Measurements from ENCODE around the gene TMSB10.
A peak's percentile ranks its signal among the peaks of the same experiment; 100 is the strongest.
"Not testable (repeated sequence)": the region's sequence is repeated elsewhere in the genome, so short reads cannot be mapped to it uniquely, and the experiment has no call there.

Gene TMSB10

GRCh38 chr2:84904717-84905174 is 710 bp upstream of the TMSB10 start:
- DNase-seq: peak; percentile 65

GRCh38 chr2:84906108-84906899 is 848 bp downstream of the TMSB10 start:
- peak; percentile 73 for DNase-seq

- DNase-seq: peak; percentile 65
Observed at GRCh38 chr2:84906900-84907714, 1.7 kb downstream of the TMSB10 start.

GRCh38 chr2:84908948-84909713 is 3.7 kb downstream of the TMSB10 start:
- no peak for DNase-seq

DNA sequence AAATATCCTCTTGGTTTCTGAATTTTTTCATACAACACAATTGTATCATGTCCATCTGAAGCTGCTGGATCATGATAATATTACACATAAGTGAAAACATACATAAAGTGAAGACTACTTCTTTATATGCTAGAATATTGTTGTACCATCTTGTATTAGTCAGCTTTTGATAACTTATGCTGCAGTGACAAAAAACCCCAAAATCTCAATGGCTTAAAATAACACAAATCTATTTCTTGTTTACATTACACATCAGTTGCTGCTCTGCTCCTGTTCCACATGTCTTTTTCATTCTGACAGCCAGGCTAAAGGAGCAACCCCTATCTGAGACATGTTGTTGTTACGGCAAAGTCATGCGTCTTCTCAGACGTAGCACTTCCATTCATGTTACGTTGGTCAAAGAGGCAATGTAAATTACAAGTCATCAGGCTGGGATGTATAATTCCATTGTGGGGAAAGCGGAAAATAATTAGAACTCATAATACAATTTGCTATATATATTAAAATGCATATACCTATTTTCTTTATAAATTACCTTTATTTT is 5.8 kb downstream of the TMSB10 start:
- no peak for DNase-seq

- no peak for DNase-seq
Observed at GRCh38 chr2:84912984-84913383, 7.5 kb downstream of the TMSB10 start.

GRCh38 chr2:84914334-84914733 is 8.9 kb downstream of the TMSB10 start:
- no peak for DNase-seq

GRCh38 chr2:84915675-84916074 is 10.2 kb downstream of the TMSB10 start:
- DNase-seq: not testable (repeated sequence)

DNA sequence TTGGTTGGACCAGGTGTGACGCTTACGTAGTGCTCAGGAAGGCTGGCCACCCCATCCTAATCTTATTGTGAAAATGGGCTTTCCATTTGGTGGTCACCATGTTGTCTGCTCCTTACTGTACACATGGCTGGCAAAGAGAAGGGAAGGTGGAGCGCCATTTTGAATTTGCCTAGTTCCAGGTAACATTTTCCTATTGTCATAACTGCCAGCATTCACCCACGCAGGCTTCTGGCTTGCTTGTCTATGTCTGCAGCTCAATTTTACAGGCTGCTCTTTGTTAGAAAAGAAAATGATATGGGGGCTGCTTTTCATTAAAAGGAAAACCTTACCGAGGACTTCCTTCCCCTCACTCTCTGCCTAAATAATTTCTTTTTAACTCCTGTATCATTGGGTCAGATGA is 12.4 kb downstream of the TMSB10 start:
- DNase-seq: not testable (repeated sequence)

DNA sequence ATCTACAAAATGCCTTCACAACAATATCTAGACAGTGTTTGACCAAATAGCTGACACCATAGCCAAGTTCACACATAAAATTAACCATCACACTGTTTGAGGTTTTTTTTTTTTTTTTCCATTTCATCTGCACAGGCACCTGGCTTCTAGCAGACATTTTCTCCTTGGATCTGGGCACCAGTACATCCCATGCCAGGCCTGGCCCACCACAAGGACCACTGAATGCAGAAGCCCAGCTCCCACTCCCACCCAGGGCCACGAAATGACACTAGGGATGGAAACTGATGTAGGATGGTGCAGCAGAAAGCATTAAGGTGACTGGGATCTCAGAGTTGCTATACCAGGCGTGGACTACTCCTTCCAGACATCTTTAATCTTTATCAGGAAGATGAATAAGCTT is 13.0 kb downstream of the TMSB10 start:
- DNase-seq: no peak

- no peak for DNase-seq
Observed at GRCh38 chr2:84919885-84920580, 14.6 kb downstream of the TMSB10 start.

DNA sequence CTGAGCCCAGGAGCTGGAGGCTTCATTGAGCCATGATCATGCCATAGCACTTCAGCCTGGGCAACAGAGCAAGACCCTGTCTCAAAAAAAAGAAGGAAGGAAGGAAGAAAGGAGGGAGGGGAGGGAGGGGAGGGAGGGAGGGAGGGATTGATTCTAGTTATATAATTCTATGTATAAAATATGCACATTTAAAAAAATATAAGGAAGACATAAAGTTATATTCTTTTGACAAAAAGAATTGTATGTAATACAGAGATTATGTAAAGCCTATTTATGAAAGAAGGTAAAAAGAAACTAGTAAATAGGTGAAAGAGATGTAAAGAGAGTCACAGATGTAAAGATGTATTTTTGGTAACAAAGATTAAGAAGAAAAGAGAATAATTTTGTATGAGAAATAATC is 17.6 kb downstream of the TMSB10 start:
- no peak for DNase-seq

- no peak for DNase-seq
Observed at GRCh38 chr2:84924173-84925106, 19.0 kb downstream of the TMSB10 start.

- no peak for DNase-seq
Observed at GRCh38 chr2:84925336-84925723, 19.9 kb downstream of the TMSB10 start.

DNA sequence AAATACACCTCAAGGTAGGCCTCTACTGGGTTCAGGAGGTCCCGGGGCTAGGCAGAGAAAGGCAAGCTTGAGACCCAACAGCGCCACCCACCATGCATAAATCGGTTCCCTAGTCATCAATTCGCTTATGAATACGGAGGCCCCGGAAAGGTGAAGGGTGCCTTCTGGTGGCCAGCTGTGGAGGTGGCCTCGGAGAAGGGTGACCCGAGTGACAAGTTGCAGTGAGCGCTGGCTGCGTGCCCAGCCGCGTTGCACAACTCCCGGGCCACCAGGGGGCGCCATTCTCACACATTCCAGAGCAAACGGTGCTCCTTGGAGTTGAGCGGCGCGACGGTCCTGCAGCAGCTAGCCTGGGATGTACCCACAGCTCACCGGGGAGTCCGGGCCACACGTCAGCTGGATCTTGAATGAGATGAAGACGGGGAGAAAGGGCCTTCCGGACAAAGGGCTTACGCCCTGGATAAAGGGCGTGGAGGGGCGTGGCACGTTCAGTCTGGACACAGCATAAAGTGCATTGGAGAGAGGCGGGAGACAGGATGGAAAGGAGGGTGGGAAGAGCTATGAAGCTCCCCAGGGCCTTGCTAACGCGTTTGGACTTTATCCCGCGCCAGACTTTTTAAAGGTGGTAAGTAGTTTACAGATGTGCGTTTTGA is 20.4 kb downstream of the TMSB10 start:
- peak; percentile 98 for DNase-seq

DNA sequence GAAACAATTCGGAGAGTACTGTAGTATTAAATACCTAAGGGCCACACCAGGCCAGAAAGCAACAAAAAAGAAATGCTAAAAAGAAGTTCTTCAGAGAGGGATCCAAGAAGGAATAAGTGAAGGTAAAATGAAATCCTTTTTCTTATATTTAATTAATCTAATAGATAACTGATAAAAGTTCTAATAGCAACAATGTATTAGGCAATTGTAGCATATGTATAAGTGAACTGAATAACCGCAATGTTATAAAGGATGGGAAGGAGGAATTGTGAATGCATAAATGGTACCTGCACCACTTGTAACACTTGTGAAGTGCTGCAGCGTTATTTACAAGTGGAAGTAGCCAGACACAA is 21.8 kb downstream of the TMSB10 start:
- no peak for DNase-seq

- DNase-seq: no peak
Observed at GRCh38 chr2:84931384-84931821, 25.9 kb downstream of the TMSB10 start.

DNA sequence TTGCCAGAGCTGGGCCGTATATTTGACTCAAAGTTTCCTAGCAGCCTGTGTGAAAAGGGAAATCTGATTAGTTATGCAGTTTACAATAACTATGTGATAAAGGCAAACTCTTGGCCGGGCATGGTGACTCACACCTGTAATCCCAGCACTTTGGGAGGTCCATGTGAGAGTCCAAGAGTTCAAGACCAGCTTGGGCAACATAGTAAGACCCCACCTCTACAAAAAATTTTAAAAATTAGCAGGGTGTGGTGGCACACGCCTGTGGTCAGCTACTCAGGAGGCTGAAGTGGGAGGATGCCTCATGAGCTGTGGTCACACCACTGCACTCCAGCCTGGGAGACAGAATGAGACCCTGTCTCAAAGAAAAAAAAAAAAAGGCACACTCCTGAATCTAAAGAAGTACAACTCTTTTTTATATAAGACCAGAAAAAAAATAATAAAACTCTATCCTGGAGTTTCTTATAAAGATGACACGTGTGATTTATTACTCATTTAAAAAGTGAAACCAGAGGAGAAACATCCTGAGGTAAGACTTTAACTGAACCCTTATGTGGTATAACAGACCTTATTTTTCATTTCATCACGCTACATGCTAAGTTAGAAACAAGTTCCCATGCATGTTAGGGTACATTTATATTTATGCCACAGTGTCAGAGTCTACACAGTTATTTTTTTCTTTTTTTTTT is 32.9 kb downstream of the TMSB10 start:
- DNase-seq: no peak

GRCh38 chr2:84939426-84940087 is 34.1 kb downstream of the TMSB10 start:
- DNase-seq: no peak

Measured in retina (tissue), 1 donor.